ENCODE results near the gene POTEJ. TPM values are rescaled to one million over a fixed set of nuclear protein-coding genes. Genes with fewer than 3 reads are reported as not detected.
"Not testable (repeated sequence)": the region's sequence is repeated elsewhere in the genome, so short reads cannot be mapped to it uniquely, and the experiment has no call there.

Gene POTEJ
- under 1 TPM in 1 of 4 donors, not detected in 3; 0.27 TPM for total RNA-seq

GRCh38 chr2:130611140-130611539 lies at the start of gene POTEJ:
TSS of gene POTEJ (plus strand) at chr2:130611440. CDS start at chr2:130611533, 93 bp downstream.
- intact Hi-C loops (cut with DNase I); H3K27me3 ChIP-seq; H3K4me1 ChIP-seq; H3K4me3 ChIP-seq (replicated peaks in 1 of 3); H3K9me3 ChIP-seq; H3K36me3 ChIP-seq; DNase-seq; H3K27ac ChIP-seq: not testable (repeated sequence)
- no CpG with 5 or more reads among the region's 13 CpGs for WGBS, 2 donors

- H3K36me3 ChIP-seq; H3K4me1 ChIP-seq; DNase-seq; H3K27me3 ChIP-seq; H3K27ac ChIP-seq; H3K9me3 ChIP-seq; H3K4me3 ChIP-seq (replicated peaks in 1 of 3); intact Hi-C loops (cut with DNase I): not testable (repeated sequence)
- WGBS, 2 donors = no CpG with 5 or more reads among the region's 4 CpGs
Measured at GRCh38 chr2:130566165-130566564, 45.1 kb upstream of the POTEJ start.

GRCh38 chr2:130571929-130572328 lies 39.3 kb upstream of the POTEJ start:
- H3K9me3 ChIP-seq; H3K27me3 ChIP-seq; DNase-seq; H3K27ac ChIP-seq; H3K36me3 ChIP-seq; H3K4me1 ChIP-seq; intact Hi-C loops (cut with DNase I); H3K4me3 ChIP-seq (replicated peaks in 1 of 3): not testable (repeated sequence)
- no CpG with 5 or more reads among the region's 3 CpGs for WGBS, 2 donors

DNA sequence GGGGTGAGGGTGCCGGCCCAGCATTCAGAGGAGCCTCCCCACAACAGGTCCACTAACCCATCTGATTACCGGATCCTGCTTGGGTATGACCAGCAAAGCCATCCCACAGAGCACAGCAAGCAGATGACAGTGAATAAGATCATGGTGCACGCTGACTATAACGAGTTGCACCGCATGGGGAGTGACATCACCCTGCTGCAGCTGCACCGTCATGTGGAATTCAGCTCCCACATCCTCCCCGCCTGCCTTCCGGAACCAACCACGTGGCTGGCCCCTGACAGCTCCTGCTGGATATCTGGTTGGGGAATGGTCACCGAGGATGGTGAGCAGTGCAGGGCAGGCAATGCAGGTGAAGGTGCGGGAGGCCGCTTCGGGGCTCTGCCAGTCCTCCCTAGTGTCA lies 37.0 kb upstream of the POTEJ start:
- H3K4me3 ChIP-seq (replicated peaks in 1 of 3); H3K36me3 ChIP-seq; H3K27ac ChIP-seq; H3K9me3 ChIP-seq; DNase-seq; H3K27me3 ChIP-seq; intact Hi-C loops (cut with DNase I); H3K4me1 ChIP-seq: not testable (repeated sequence)
- WGBS, 2 donors = no CpG with 5 or more reads among the region's 13 CpGs

GRCh38 chr2:130576209-130576784 lies 34.9 kb upstream of the POTEJ start:
- H3K27ac ChIP-seq; H3K27me3 ChIP-seq; DNase-seq; H3K4me3 ChIP-seq (replicated peaks in 1 of 3); intact Hi-C loops (cut with DNase I); H3K36me3 ChIP-seq; H3K4me1 ChIP-seq; H3K9me3 ChIP-seq: not testable (repeated sequence)
- WGBS, 2 donors = no CpG with 5 or more reads among the region's 8 CpGs

- H3K27me3 ChIP-seq; H3K4me1 ChIP-seq; intact Hi-C loops (cut with DNase I); H3K4me3 ChIP-seq (replicated peaks in 1 of 3); H3K36me3 ChIP-seq; H3K9me3 ChIP-seq; H3K27ac ChIP-seq; DNase-seq: not testable (repeated sequence)
- no CpG with 5 or more reads among the region's 4 CpGs for WGBS, 2 donors
Measured at GRCh38 chr2:130577559-130577958, 33.7 kb upstream of the POTEJ start.

GRCh38 chr2:130579121-130579520 lies 32.1 kb upstream of the POTEJ start:
- H3K9me3 ChIP-seq; H3K4me3 ChIP-seq (replicated peaks in 1 of 3); intact Hi-C loops (cut with DNase I); H3K36me3 ChIP-seq; H3K4me1 ChIP-seq; H3K27me3 ChIP-seq; H3K27ac ChIP-seq; DNase-seq: not testable (repeated sequence)
- WGBS, 2 donors = 86% methylated on average over 5 of the region's 7 CpGs; no CpG with 5 or more reads in 1 of the 2 donors

- WGBS, 2 donors = no CpG with 5 or more reads among the region's 7 CpGs
- H3K36me3 ChIP-seq; H3K9me3 ChIP-seq; intact Hi-C loops (cut with DNase I); H3K27ac ChIP-seq; H3K4me3 ChIP-seq (replicated peaks in 1 of 3); DNase-seq; H3K4me1 ChIP-seq; H3K27me3 ChIP-seq: not testable (repeated sequence)
Measured at GRCh38 chr2:130581491-130581890, 29.7 kb upstream of the POTEJ start.

GRCh38 chr2:130582970-130583369 lies 28.3 kb upstream of the POTEJ start:
- intact Hi-C loops (cut with DNase I); H3K36me3 ChIP-seq; H3K9me3 ChIP-seq; H3K27me3 ChIP-seq; DNase-seq; H3K27ac ChIP-seq; H3K4me3 ChIP-seq (replicated peaks in 1 of 3); H3K4me1 ChIP-seq: not testable (repeated sequence)
- WGBS, 2 donors = 60% methylated on average over 1 of the region's 7 CpGs; no CpG with 5 or more reads in 1 of the 2 donors

GRCh38 chr2:130583582-130583981 lies 27.7 kb upstream of the POTEJ start:
- H3K4me3 ChIP-seq (replicated peaks in 1 of 3); H3K4me1 ChIP-seq; H3K9me3 ChIP-seq; H3K36me3 ChIP-seq; H3K27ac ChIP-seq; H3K27me3 ChIP-seq; intact Hi-C loops (cut with DNase I); DNase-seq: not testable (repeated sequence)
- WGBS, 2 donors = 71 to 78% methylated on average over 4 to 5 of the region's 7 CpGs

DNA sequence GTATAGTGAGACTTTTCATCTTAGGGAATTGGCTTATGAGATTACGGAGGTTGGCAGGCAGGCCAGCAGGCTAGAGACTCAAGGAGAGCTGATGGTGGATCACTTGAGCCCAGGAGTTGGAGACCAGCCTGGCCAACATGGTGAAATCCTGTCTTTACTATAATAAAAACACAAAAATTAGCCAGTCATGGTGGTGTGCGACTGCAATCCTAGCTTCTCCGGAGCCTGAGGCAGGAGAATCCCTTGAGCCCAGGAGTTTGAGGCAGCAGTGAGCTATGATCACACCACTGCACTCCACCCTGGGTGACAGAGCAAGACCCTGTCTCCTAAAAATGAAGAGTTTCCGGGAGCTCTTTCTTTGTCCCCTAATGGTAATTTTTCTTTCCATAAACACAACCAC lies 26.5 kb upstream of the POTEJ start:
- intact Hi-C loops (cut with DNase I); H3K4me3 ChIP-seq (replicated peaks in 1 of 3); DNase-seq; H3K27ac ChIP-seq; H3K9me3 ChIP-seq; H3K27me3 ChIP-seq; H3K36me3 ChIP-seq; H3K4me1 ChIP-seq: not testable (repeated sequence)
- 87 to 100% methylated on average over 2 of the region's 4 CpGs for WGBS, 2 donors

GRCh38 chr2:130588688-130589458 lies 22.4 kb upstream of the POTEJ start:
- intact Hi-C loops (cut with DNase I); H3K27ac ChIP-seq; H3K4me3 ChIP-seq (replicated peaks in 1 of 3); DNase-seq; H3K27me3 ChIP-seq; H3K4me1 ChIP-seq; H3K9me3 ChIP-seq; H3K36me3 ChIP-seq: not testable (repeated sequence)
- WGBS, 2 donors = 100% methylated on average over 1 of the region's 11 CpGs; no CpG with 5 or more reads in 1 of the 2 donors

DNA sequence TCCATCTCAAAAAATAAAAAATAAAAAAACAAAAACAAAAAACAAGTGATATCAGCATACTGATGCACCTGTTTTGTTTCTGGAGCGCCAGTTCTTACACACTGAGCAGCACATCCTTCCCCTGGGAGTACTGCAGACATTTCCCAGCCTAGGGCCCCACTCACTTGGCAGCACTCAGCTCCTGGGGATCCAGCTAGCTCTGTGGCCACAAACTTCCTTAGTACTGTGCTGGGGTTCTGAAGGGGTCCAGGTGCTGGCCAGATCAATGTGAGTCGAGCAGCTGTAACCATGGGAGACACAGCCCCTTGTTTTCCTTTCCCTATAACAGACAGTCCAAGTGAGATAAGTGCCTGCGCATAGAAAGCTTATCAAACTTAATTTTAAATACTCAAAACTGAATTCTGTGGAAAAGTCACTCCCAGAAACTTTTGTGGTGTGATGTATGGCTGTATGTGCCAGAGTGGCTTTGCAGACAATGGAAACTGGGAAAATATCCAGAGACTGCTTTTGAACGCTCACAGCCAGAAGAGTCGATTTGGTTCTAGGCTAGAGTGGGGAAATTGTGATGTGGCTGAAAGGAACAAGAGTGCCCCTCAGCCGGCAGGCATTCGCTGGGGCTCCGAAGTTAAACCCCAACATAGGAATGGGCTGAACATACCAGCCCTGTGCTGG lies 20.9 kb upstream of the POTEJ start:
- H3K36me3 ChIP-seq; DNase-seq; H3K4me3 ChIP-seq (replicated peaks in 1 of 3); H3K27ac ChIP-seq; H3K9me3 ChIP-seq; H3K4me1 ChIP-seq; intact Hi-C loops (cut with DNase I); H3K27me3 ChIP-seq: not testable (repeated sequence)
- WGBS, 2 donors = 21 to 58% methylated on average over 5 of the region's 8 CpGs

All from thyroid gland (tissue), 4 donors.